Urinary bladder (tissue), 4 donors: Measurements from ENCODE around the gene UNK. TPM values are rescaled to one million over a fixed set of nuclear protein-coding genes. Genes with fewer than 3 reads are reported as not detected.
A peak's percentile ranks its signal among the peaks of the same experiment; 100 is the strongest.
"Not testable (repeated sequence)": the region's sequence is repeated elsewhere in the genome, so short reads cannot be mapped to it uniquely, and the experiment has no call there.

Experiments
- DNase-seq: peaks from one replicate; pipeline ENCODE4 v3.0.0-alpha.2; 2015; ENCODE audit errors: extremely low spot score
- H3K27ac ChIP-seq: one replicate; pipeline ENCODE4 v1.5.1; 2013; ENCODE audit warnings: low read depth, mild to moderate bottlenecking, moderate library complexity
- H3K36me3 ChIP-seq: one replicate; pipeline ENCODE4 v1.6.1; 2013; ENCODE audit warnings: mild to moderate bottlenecking, moderate library complexity; ENCODE audit not compliant: insufficient read depth
- H3K4me1 ChIP-seq: one replicate; pipeline ENCODE4 v1.6.1; 2013; ENCODE audit warnings: mild to moderate bottlenecking, moderate library complexity; ENCODE audit not compliant: insufficient read depth
- H3K4me3 ChIP-seq: one replicate; pipeline ENCODE4 v1.5.1; 2013; ENCODE audit warnings: low read depth, low read length
- WGBS: extraction: QIAGEN DNeasy Blood & Tissue Kit; methylation state at CpG from one replicate; pipeline ENCODE4 v1.1.7; 2013; 5-methylcytosine and 5-hydroxymethylcytosine counted together
- polyA plus RNA-seq: library from polyadenylated mRNA; stranded (reverse); fragments of 200-250 nt; gene quantifications from one replicate; pipeline ENCODE4 v1.2.3, GENCODE V29; 2013
- total RNA-seq: library from RNA; depleted of rRNA; stranded (reverse); fragments of >200 nt; gene quantifications from one replicate; pipeline ENCODE4 v1.2.3, GENCODE V29; 2014
- donor health status: healthy with polysubstance abuse.
- donor health status: healthy.

The UNK gene
- total and polyA plus RNA-seq, 2 donors, result 29.1 to 58.1 TPM

DNA sequence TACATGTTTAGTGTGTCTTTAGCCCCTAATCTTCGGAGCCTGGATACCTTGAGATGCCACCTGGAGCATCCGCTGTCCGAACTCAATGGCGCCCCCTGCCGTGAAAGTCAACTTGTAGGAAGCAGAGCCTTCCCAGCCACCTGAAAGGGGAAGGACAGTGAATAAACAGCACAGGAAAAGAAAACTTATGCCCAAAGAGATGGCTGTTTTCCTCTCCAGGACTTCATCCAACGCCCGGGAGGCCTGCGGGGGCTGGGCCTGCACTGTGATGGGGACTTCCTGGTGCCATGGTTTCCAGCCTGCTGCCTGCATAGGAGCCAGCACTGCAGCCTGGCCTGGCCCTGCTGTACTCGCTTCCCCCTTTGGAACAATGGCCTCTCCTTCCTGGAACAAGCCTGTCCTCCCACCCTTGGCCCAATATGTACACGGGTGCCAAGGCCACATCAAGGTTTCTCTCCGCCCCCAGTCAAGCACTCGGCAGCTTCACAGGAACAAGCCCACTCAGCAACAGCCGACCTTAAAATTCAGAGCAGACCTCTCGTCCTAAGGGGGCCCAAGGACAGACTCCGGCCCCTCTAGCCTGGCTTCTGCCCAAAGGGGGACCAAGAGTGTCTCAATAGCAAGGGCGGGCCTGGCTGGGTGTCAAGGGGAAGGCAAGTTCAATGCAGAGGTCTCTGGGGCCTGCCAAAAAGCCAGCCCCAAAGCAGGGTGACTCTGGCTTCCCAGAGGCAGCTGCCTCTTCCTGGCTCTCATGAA lies 64.1 kb downstream of the UNK start:
- Histone ChIP-seq H3K27ac (no peak overlapping the region), H3K4me3 (no peak overlapping the region), H3K4me1 (no peaks in the 10 kb centered on the region), H3K36me3 (peaks cover 14% of the 10 kb centered on the region)
- DNase-seq, result no peak
- WGBS, result 51% methylated on average over 16 of the region's 16 CpGs

DNA sequence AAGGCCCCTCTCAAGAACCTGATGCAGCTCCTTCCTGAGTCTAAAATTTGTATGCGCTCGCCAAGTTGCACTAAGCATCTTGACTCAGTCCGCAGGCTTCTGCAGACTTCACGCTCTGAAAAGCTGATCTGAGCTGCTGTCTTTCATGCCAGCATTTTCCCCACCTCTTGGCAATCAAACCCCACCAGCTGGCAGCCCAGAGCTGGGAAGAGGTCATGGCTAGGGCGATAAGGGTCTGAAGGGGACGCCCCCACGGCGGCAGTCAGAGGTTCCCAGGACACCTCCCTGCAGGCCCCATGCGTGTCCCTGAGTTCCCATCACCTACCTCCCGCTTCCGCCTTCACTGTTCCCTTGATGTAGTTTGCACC lies 64.7 kb downstream of the UNK start:
- DNase-seq, result no peak
- Histone ChIP-seq H3K27ac (no peak overlapping the region), H3K4me3 (no peak overlapping the region), H3K4me1 (no peaks in the 10 kb centered on the region), H3K36me3 (peaks cover 14% of the 10 kb centered on the region)
- WGBS, result 81% methylated on average over 11 of the region's 11 CpGs

GRCh38 chr17:75849724-75850123 lies 65.1 kb downstream of the UNK start:
- no peak for DNase-seq
- H3K4me1 ChIP-seq, result no peaks in the 10 kb centered on the region
- H3K36me3 ChIP-seq, result peaks cover 14% of the 10 kb centered on the region
- no peak overlapping the region for H3K4me3 ChIP-seq
- no peak overlapping the region for H3K27ac ChIP-seq
- 85% methylated on average over 9 of the region's 9 CpGs for WGBS

DNA sequence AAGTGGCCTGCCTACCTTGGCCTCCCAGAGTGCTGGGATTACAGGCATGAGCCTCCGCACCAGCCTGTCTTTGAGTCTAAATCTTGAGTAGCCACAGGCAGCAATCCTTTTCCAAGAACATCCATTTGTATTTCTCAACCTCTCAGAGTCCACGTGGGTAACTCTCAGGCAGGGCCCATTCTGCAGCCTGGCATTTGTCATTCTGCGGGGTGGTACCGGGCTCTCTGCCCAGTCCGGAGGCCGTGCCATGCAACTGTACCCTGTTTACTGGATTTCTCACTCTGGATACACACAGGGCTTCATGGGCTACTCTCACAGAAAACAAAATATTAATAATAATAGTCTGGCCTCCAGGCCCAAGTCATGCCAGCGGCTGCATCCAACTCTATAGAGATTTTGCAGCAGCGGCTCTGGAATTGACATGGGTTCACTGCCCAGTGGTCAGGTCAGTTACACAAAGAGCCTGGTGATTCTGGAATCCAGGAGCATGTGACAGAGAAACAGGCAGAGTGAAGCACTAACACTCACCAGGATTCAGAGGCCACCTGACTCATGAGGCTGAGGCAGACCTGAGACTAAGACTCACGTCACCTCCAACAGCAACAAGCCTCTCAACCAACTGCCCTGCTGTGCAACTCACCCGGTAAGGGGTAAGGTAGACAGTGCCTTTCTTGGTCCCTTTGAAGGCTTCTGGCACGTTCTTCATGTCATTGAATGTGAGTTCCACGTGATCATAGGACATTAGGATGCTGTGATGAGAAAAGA lies 66.5 kb downstream of the UNK start:
- no peak for DNase-seq
- Histone ChIP-seq H3K4me3 (no peak overlapping the region), H3K27ac (no peak overlapping the region), H3K36me3 (peaks cover 14% of the 10 kb centered on the region), H3K4me1 (no peaks in the 10 kb centered on the region)
- WGBS, result 91% methylated on average over 12 of the region's 12 CpGs

GRCh38 chr17:75851693-75851991 lies 67.0 kb downstream of the UNK start:
- not testable (repeated sequence) for H3K4me1 ChIP-seq, H3K4me3 ChIP-seq, H3K27ac ChIP-seq, DNase-seq
- H3K36me3 ChIP-seq, result peaks cover 14% of the 10 kb centered on the region
- 93% methylated on average over 15 of the region's 15 CpGs for WGBS

GRCh38 chr17:75853433-75853832 lies 68.8 kb downstream of the UNK start:
- Histone ChIP-seq H3K36me3 (peaks cover 7% of the 10 kb centered on the region), H3K4me1 (no peaks in the 10 kb centered on the region), H3K27ac (no peak overlapping the region), H3K4me3 (no peak overlapping the region)
- WGBS, result 69% methylated on average over 7 of the region's 7 CpGs
- DNase-seq, result no peak

DNA sequence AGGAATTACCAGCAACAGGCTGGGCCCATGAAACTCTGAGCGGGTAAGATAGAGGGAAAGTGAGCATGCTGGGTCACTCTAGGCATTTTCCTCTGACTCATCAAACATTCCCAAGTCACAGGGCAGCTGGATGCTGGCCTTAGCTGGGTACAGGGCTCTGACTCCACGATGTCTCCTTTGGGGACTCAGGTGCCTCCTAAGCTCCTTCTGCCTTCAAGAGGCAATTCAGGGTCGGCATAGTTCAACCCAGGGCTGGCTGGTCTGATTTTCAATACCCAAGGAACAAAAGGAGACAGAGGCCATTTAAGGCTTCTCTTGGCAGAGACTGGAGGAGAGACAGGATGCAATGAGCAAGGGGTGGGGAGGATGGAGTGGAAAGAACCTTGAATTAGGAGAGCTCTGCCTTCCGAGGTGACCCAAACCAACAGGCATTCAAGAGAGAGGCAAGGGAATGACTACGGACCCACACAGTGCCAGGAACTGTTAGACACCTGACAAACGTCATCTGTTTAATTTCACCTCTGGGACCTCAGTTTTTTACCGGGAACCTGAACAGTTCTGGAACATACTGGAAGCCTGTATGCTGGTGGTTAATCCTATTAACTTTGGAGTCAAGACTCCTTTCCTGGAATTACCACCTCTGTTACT lies 69.6 kb downstream of the UNK start:
- no peak for DNase-seq
- H3K27ac ChIP-seq, result peak overlapping the region; percentile 84
- WGBS, result 23% methylated on average over 7 of the region's 7 CpGs
- H3K36me3 ChIP-seq, result peaks cover 5% of the 10 kb centered on the region
- no peaks in the 10 kb centered on the region for H3K4me1 ChIP-seq
- H3K4me3 ChIP-seq, result peak overlapping the region; percentile 77

DNA sequence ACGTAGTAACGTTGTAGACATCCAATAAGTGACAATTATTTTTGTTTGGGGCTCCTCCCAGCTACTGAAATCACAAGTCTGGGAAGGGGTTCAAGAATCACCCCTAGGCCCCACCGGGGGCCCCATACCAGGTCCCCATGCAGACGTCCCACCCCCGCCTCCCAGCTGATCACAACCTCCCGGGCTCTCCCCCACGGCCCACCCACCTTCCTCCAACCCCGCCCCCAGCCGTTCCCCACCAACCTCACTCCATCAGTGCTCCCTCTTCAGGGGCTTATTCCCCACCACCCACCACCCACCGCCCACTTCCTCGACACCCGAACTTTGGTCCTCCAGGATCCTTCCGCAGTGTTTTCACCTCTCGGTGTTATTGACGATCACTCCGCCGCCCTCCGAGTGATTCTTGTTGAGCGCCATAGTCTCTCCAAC lies 70.3 kb downstream of the UNK start:
- Histone ChIP-seq H3K4me1 (no peaks in the 10 kb centered on the region), H3K27ac (peak overlapping the region; percentile 84), H3K36me3 (peaks cover 5% of the 10 kb centered on the region), H3K4me3 (peak overlapping the region; percentile 77)
- WGBS, result under 1% methylated on average over 19 of the region's 19 CpGs
- no peak for DNase-seq

DNA sequence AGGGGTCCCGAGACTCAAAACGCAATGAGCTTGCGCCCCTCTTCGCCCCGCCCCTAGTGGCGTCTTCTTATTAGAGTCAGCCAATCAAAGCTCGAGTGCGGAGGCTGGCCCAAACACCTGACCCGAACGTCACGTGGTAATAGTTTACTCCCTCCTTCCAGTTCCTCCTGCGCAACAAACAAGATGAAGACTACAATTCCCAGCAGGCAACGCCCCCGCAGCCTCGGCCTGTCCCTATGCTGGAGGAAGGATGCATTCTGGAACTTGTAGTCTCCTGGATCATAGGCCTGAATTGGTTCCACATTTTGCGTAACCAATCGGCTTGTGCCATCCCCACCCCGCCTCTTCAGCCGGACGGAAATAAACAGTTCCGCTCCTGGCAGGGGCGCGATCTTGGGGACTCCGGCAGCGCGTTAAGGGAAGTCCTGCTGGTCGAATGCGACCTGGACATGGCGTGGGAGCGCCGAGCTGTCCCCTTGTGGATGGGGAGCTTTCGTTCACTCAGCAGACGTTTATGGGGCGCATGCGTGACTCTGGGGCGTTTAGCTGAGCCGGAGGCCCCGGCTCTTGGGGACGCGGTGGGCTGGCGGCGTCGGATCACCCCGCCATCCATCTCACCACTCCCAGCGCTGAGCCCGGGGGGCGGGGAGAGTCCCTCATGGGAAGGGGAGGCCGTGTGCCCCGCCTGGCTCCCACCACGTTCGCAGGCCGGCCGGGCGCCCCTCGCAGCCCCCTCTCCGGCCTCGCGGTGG lies 70.9 kb downstream of the UNK start, which contains the start of gene WBP2:
TSS of gene WBP2 (minus strand) at position 26 of the 752 bp plus-strand sequence. CDS start 38 bp downstream, outside the sequence.
- peaks cover 5% of the 10 kb centered on the region for H3K36me3 ChIP-seq
- peak within 1 kb of the TSS; percentile 92 for H3K27ac ChIP-seq
- peak within 1 kb of the TSS; percentile 77 for H3K4me3 ChIP-seq
- DNase-seq, result peak; percentile 100
- under 1% methylated on average over 58 of the region's 58 CpGs for WGBS
- H3K4me1 ChIP-seq, result no peaks in the 10 kb centered on the region

DNA sequence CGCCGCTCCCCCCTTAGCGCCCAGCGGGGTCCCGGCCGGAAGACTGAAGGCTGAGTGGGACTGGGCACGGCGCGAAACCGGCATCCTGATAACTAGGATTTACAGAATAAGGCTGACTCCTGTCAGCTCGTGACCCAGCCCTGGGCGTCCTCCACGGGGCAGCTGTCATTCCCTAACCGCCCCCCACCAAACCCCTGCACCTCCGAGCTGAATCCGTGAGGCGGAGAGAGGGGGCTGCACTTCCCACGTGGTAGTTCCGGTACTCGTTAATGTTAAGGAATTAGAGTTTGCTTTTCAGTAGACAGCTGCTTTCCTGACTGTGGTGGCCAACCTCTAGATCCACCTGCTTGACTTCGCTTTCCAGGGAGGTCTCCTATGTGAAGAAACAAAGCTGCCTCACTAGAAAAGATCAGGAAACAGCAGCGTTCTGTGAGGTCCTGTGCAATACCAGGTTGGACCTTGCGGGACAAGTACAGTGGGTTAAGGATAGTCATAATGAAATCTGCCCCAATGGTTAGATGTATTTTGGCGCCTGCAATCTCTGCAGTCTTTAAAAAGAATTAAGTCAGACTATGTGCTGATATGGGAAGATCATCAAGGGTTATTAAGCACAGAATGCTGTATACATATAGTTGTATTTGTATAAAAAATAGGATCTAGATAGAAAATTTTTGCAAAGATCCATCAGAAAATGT lies 71.6 kb downstream of the UNK start:
- H3K4me1 ChIP-seq, result no peaks in the 10 kb centered on the region
- DNase-seq, result no peak
- H3K27ac ChIP-seq, result peak overlapping the region; percentile 92
- 1% methylated on average over 23 of the region's 24 CpGs for WGBS
- H3K4me3 ChIP-seq, result peak overlapping the region; percentile 63
- peaks cover under 1% of the 10 kb centered on the region for H3K36me3 ChIP-seq

DNA sequence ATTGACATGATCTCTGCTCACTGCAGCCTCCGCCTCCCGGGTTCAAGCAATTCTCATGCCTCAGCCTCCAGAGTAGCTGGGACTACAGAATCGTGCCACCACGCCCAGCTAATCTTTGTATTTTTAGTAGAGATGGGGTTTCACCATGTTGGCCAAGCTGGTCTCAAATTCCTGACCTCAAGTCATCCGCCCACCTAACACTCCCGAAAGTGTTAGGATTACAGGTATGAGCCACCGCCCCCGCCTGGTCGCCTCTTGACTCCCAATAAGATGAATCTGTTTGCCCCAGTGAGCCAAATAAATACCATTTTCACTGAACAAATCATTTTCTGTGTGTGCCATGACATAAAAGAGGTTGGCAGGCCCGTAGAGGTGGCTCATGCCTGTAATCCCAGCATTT lies 74.8 kb downstream of the UNK start:
- not testable (repeated sequence) for H3K36me3 ChIP-seq, DNase-seq, H3K4me1 ChIP-seq, H3K4me3 ChIP-seq, H3K27ac ChIP-seq
- WGBS, result 91% methylated on average over 10 of the region's 10 CpGs

GRCh38 chr17:75861927-75862317 lies 77.3 kb downstream of the UNK start:
- H3K4me1 ChIP-seq, result no peaks in the 10 kb centered on the region
- no peaks in the 10 kb centered on the region for H3K36me3 ChIP-seq
- no peak overlapping the region for H3K27ac ChIP-seq
- WGBS, result 68% methylated on average over 9 of the region's 9 CpGs
- DNase-seq, result no peak
- H3K4me3 ChIP-seq, result no peak overlapping the region

DNA sequence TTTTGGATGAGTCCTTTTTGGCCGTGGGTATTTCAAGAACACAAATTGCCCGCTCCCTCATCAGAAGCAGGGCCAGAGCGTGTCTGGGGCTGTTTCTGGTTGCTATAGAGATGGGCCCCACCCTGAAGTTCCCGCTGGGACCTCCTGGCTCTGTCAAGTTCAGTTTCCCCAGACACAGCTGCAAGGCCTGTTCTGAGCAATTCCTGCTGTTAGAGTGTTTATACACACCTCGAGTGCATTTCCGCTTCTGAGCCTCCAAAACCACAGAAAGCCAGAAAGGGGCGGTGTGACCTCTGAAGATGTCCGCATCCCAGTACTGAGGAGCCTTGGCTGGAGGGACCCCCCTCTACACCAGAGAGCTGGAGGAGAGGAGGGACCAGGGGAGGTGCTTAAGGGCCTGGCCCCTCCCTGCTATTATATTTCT lies 79.9 kb downstream of the UNK start:
- no peak overlapping the region for H3K4me3 ChIP-seq
- DNase-seq, result peak; percentile 83
- WGBS, result 10% methylated on average over 8 of the region's 8 CpGs
- H3K27ac ChIP-seq, result peak overlapping the region; percentile 46
- H3K36me3 ChIP-seq, result no peaks in the 10 kb centered on the region
- H3K4me1 ChIP-seq, result no peaks in the 10 kb centered on the region
